SK-N-SH (cell line): ENCODE measurements around the gene ACSBG1. TPM values are rescaled to one million over a fixed set of nuclear protein-coding genes. Genes with fewer than 3 reads are reported as not detected.

Experiments
- CTCF ChIA-PET: fragments of 300-600, 350-600 bp; formaldehyde crosslinking; extraction: SDS; loops from one replicate; lab custom pipeline; 2021; lab: Yijun Ruan, JAX
- POLR2A ChIA-PET: fragments of 350-600 bp; sonication (Branson Sonifier 250); formaldehyde crosslinking; extraction: SDS; loops from one replicate; lab custom pipeline; 2020; ENCODE audit warnings: antibody characterized with exemption, inconsistent platforms; lab: Yijun Ruan, JAX
- DNase-seq: peaks from one replicate; pipeline ENCODE4 v3.0.0; 2012
- H2AFZ ChIP-seq: fragments of 200-600 bp; sonication (generic); 2 replicates; pipeline ENCODE4 v1.8.1; 2016; ENCODE audit warnings: antibody characterized with exemption, mild to moderate bottlenecking, low read depth
- H3F3A ChIP-seq: fragments of 200-600 bp; sonication (generic); replicated peaks from 2 replicates; pipeline ENCODE3; 2016; ENCODE audit warnings: antibody characterized with exemption, mild to moderate bottlenecking; ENCODE audit not compliant: insufficient read depth
- H3K27ac ChIP-seq, 2 experiments: fragments of 200-500 bp in 1 of 2; fragments of 200-600 bp in 1 of 2; sonication (Bioruptor generic) in 1 of 2; sonication (generic), shearing (Covaris generic) in 1 of 2; 2 replicates each; pipeline versions ENCODE4 v1.5.1 to v1.6.1; 2014 to 2016; ENCODE audit warnings: low read depth in 2 of 2, inconsistent platforms in 1 of 2, low read length in 1 of 2, mild to moderate bottlenecking in 1 of 2, mixed read lengths in 1 of 2
- H3K27me3 ChIP-seq: fragments of 200-600 bp; sonication (generic), shearing (Covaris generic); 2 replicates; pipeline ENCODE4 v1.6.1; 2016; ENCODE audit warnings: mixed run types; ENCODE audit not compliant: insufficient read depth
- H3K36me3 ChIP-seq, 2 experiments: fragments of 200-500 bp in 1 of 2; fragments of 200-600 bp in 1 of 2; sonication (Bioruptor generic) in 1 of 2; sonication (generic) in 1 of 2; replicated peaks in 1 of 2; 2 replicates each; pipeline versions ENCODE3 to v1.5.1; 2014 to 2016; ENCODE audit warnings: low read length in 1 of 2, mild to moderate bottlenecking in 1 of 2; ENCODE audit not compliant: insufficient read depth in 2 of 2, control insufficient read depth in 1 of 2
- H3K4me1 ChIP-seq, 2 experiments: fragments of 200-500 bp in 1 of 2; fragments of 200-600 bp in 1 of 2; sonication (Bioruptor generic) in 1 of 2; sonication (generic), shearing (Covaris generic) in 1 of 2; 2 replicates each; pipeline versions ENCODE4 v1.5.1 to v1.6.1; 2014 to 2016; ENCODE audit warnings: low read depth in 1 of 2, low read length in 1 of 2, mixed run types in 1 of 2; ENCODE audit not compliant: insufficient read depth in 2 of 2, control insufficient read depth in 1 of 2
- H3K4me2 ChIP-seq: fragments of 200-600 bp; sonication (generic), shearing (Covaris generic); 2 replicates; pipeline ENCODE4 v1.6.1; 2017; ENCODE audit warnings: mixed run types
- H3K4me3 ChIP-seq, 2 experiments: fragments of 200-500 bp in 1 of 2; fragments of 200-600 bp in 1 of 2; sonication (Bioruptor generic) in 1 of 2; sonication (generic), shearing (Covaris generic) in 1 of 2; 2 replicates each; pipeline versions ENCODE4 v1.5.1 to v1.8.1; 2014 to 2016; ENCODE audit warnings: low read depth in 2 of 2, inconsistent platforms in 1 of 2, low read length in 1 of 2, mild to moderate bottlenecking in 1 of 2, mixed read lengths in 1 of 2, moderate library complexity in 1 of 2
- H3K79me2 ChIP-seq: fragments of 200-600 bp; sonication (generic); 2 replicates; pipeline ENCODE4 v1.8.1; 2017; ENCODE audit warnings: mild to moderate bottlenecking; ENCODE audit not compliant: insufficient read depth
- H3K9ac ChIP-seq: fragments of 200-600 bp; sonication (generic); 2 replicates; pipeline ENCODE4 v1.6.1; 2017; ENCODE audit warnings: mixed run types
- H3K9me2 ChIP-seq: fragments of 200-600 bp; sonication (generic); 2 replicates; pipeline ENCODE4 v1.6.1; 2017; ENCODE audit warnings: mixed run types
- H3K9me3 ChIP-seq: fragments of 200-600 bp; sonication (generic); 2 replicates; pipeline ENCODE4 v1.6.1; 2017; ENCODE audit warnings: mixed run types, mild to moderate bottlenecking, moderate library complexity
- H4K20me1 ChIP-seq: fragments of 200-600 bp; sonication (generic); 2 replicates; pipeline ENCODE4 v1.6.1; 2017; ENCODE audit warnings: mild to moderate bottlenecking, mixed run types; ENCODE audit not compliant: insufficient read depth
- CHD2 ChIP-seq: fragments of 150-350 bp; IDR thresholded peaks from 2 replicates; pipeline ENCODE4 v1.6.1; 2018; ENCODE audit warnings: low read length; ENCODE audit not compliant: partially characterized antibody
- ELF1 ChIP-seq: IDR thresholded peaks from 2 replicates; pipeline ENCODE4 v1.4.0; 2012
- EP300 ChIP-seq, 2 experiments: IDR thresholded peaks; 2 replicates each; pipeline versions ENCODE4 v1.4.0 to v1.6.1; 2012; ENCODE audit warnings: borderline replicate concordance in 1 of 2, low read depth in 1 of 2, low read length in 1 of 2
- EZH2phosphoT487 ChIP-seq: fragments of 200-600 bp; sonication (generic); IDR thresholded peaks from 2 replicates; pipeline ENCODE4 v1.6.1; 2017; ENCODE audit warnings: low read depth, mixed run types, mild to moderate bottlenecking, antibody characterized with exemption, moderate library complexity, borderline replicate concordance
- IRF3 ChIP-seq: fragments of 150-350 bp; IDR thresholded peaks from 2 replicates; pipeline ENCODE4 v1.6.1; 2016; ENCODE audit warnings: mild to moderate bottlenecking, low read depth, low read length
- JUND ChIP-seq: IDR thresholded peaks from 2 replicates; pipeline ENCODE4 v1.4.0; 2012
- NFIC ChIP-seq: IDR thresholded peaks from 2 replicates; pipeline ENCODE4 v1.4.0; 2012; ENCODE audit warnings: borderline replicate concordance
- POLR2AphosphoS5 ChIP-seq: IDR thresholded peaks from 2 replicates; pipeline ENCODE4 v1.6.1; 2012; ENCODE audit warnings: low read depth, low read length
- RAD21 ChIP-seq: IDR thresholded peaks from 2 replicates; pipeline ENCODE4 v1.6.1; 2012; ENCODE audit warnings: mild to moderate bottlenecking, low read length
- REST ChIP-seq: IDR thresholded peaks from 2 replicates; pipeline ENCODE4 v1.6.1; 2012; ENCODE audit warnings: mild to moderate bottlenecking, low read depth, low read length, moderate library complexity
- RFX5 ChIP-seq: IDR thresholded peaks from 2 replicates; pipeline ENCODE4 v1.6.1; 2012; ENCODE audit warnings: mild to moderate bottlenecking, improper control_type of control experiment, low read length
- SMC3 ChIP-seq: IDR thresholded peaks from 2 replicates; pipeline ENCODE4 v1.6.1; 2012; ENCODE audit warnings: low read depth, low read length, improper control_type of control experiment
- TAF1 ChIP-seq: IDR thresholded peaks from 2 replicates; pipeline ENCODE4 v1.6.1; 2012; ENCODE audit warnings: low read depth, mild to moderate bottlenecking, low read length, moderate library complexity, borderline replicate concordance
- TCF12 ChIP-seq: IDR thresholded peaks from 2 replicates; pipeline ENCODE4 v1.4.0; 2012
- TEAD4 ChIP-seq: IDR thresholded peaks from 2 replicates; pipeline ENCODE4 v1.4.0; 2012; ENCODE audit warnings: mild to moderate bottlenecking, borderline replicate concordance; ENCODE audit not compliant: insufficient read depth
- WGBS: methylation state at CpG from one replicate; pipeline ENCODE4 v1.1.6; 2017; ENCODE audit warnings: low lambda C conversion rate; 5-methylcytosine and 5-hydroxymethylcytosine counted together
- polyA plus RNA-seq, 3 experiments: library from polyadenylated mRNA; depleted of rRNA; stranded (reverse); fragments of >200 nt; gene quantifications; 2 replicates each; pipeline ENCODE4 v1.2.3, GENCODE V29; 2012

ACSBG1 gene
- polyA plus RNA-seq, 1 of the 3 experiments (the other 2 are of a cell fraction) = under 0.01 TPM

GRCh38 chr15:78216276-78217104 is 17.9 kb downstream of the ACSBG1 start (continued):
- TF ChIP-seq REST (no peak), RAD21 (no peak)

GRCh38 chr15:78213956-78214355 is 20.4 kb downstream of the ACSBG1 start:
- POLR2A ChIA-PET = no interaction called here
- 88% methylated on average over 4 of the region's 4 CpGs for WGBS

GRCh38 chr15:78213425-78213750 is 21.0 kb downstream of the ACSBG1 start:
- no peak overlapping the region for H3K9ac ChIP-seq
- no peak for DNase-seq
- no peaks in the 10 kb centered on the region for H4K20me1 ChIP-seq
- no peaks in the 10 kb centered on the region for H3K27me3 ChIP-seq
- no peaks in the 10 kb centered on the region for H3K79me2 ChIP-seq
- no peak overlapping the region for H2AFZ ChIP-seq
- H3F3A ChIP-seq = no peaks in the 10 kb centered on the region
- H3K9me3 ChIP-seq = no peaks in the 10 kb centered on the region
- H3K9me2 ChIP-seq = no peaks in the 10 kb centered on the region
- H3K27ac ChIP-seq = no peak overlapping the region
- POLR2A ChIA-PET = no interaction called here
- WGBS = 100% methylated on average over 1 of the region's 6 CpGs
- H3K4me1 ChIP-seq = peaks cover 20 to 32% of the 10 kb centered on the region in 2 experiments; a peak in 3 of 4 replicates
- no peaks in the 10 kb centered on the region for H3K36me3 ChIP-seq
- CTCF ChIA-PET = interaction anchor here (3.3 to 4.3 kb wide), 2 partner anchors 18 to 26 kb away, joined by 18 to 22 read pairs; no protein-coding TSS in a partner anchor
- peak overlapping the region; percentile 58; the same call in 1 of the 2 replicates for H3K4me2 ChIP-seq
- no peak overlapping the region for H3K4me3 ChIP-seq
- TF ChIP-seq JUND = no peak
- no peak for TF ChIP-seq IRF3
- TF ChIP-seq RFX5 = no peak
- no peak for TF ChIP-seq TAF1
- no peak for TF ChIP-seq TCF12
- no peak for TF ChIP-seq RAD21
- TF ChIP-seq EP300 (IDR thresholded peaks at IDR 0.05; ENCODE audit: borderline replicate concordance in 1 of 2, low read depth in 1 of 2, low read length in 1 of 2) = no peak
- no peak for TF ChIP-seq SMC3
- no peak for TF ChIP-seq POLR2AphosphoS5

More at GRCh38 chr15:78213956-78214355, 20.4 kb downstream of the ACSBG1 start:
- Histone ChIP-seq H3K27ac (no peak overlapping the region), H2AFZ (no peak overlapping the region), H3K36me3 (no peaks in the 10 kb centered on the region), H3K9ac (no peak overlapping the region), H3K4me1 (peaks cover 20 to 31% of the 10 kb centered on the region in 2 experiments; a peak in 3 of 4 replicates), H3K4me2 (no peak overlapping the region), H3F3A (no peaks in the 10 kb centered on the region), H3K9me2 (no peaks in the 10 kb centered on the region), H3K79me2 (no peaks in the 10 kb centered on the region), H3K4me3 (no peak overlapping the region), H3K9me3 (no peaks in the 10 kb centered on the region), H3K27me3 (no peaks in the 10 kb centered on the region), H4K20me1 (no peaks in the 10 kb centered on the region)
- no peak for TF ChIP-seq EZH2phosphoT487
- no peak for TF ChIP-seq TEAD4
- no peak for TF ChIP-seq ELF1
- TF ChIP-seq CHD2 = no peak
- TF ChIP-seq NFIC = no peak
- CTCF ChIA-PET = interaction anchor here (4.3 kb wide), 1 partner anchor 26 kb away, joined by 22 read pairs; no protein-coding TSS in a partner anchor
- no peak for DNase-seq
